T-helper 2 cell treated with Interferon-gamma antibody and Interleukin-4, amounts not matched to agents 100 ng/mL and 5 ng/mL, for 36 hours (primary cell): Measurements from ENCODE around the gene FXYD4. TPM values are rescaled to one million over a fixed set of nuclear protein-coding genes. Genes with fewer than 3 reads are reported as not detected.

Source experiments
- intact Hi-C: fragments of 100-400 bp; cut with micrococcal nuclease; formaldehyde crosslinking; loops from one replicate; pipeline ENCODE4 v1.15.1; 2023
- total RNA-seq: library from RNA; stranded (reverse); gene quantifications from 2 replicates; pipeline ENCODE4 v1.2.3, GENCODE V29; 2022

FXYD4 gene
- total RNA-seq, 1 donor from 2014 or later = 0.30 TPM

DNA sequence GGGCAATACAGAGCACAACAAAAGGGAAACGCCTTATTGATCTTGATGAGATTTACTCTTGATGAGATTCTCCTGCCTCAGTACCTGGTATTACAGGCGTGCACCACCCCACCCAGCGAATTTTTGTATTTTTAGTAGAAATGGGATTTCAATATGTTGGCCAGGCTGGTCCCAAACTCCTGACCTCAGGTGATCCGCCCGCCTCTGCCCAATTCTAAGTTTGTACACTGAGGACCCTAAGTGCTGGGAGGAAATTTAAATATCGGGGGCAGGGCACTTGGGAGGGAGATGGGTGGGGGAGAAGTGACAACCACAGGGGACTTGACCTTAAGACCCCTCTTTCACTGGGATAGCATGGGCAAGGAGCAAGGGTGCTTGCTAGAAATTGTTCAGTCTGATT lies 23.4 kb downstream of the FXYD4 start:
- intact Hi-C loops = loop anchor here (5.0 kb wide), 1 partner anchor 103 kb away; no protein-coding TSS in a partner anchor

DNA sequence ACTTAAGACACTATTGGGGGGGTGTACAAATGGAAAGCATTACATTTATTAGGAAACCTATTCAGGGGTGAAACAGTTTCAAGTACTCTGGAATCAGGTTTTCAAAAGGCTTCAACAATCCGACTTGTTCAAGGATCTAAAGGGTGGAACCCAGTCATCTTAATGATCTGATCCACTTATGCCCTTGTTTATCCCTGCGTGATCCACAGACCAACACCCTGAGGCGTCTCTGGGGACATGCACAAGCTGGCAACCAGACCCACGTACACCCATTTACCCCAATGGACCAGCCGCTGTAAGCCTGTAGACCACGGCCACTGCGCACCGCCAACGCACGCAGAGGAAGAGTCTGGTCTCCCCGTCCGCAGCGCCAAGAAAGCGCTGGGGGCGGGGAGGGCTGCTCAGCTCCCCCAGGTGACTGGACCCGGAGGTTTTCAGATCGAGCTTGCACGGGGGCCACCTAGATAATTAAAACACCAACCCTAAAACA lies 24.2 kb downstream of the FXYD4 start:
- intact Hi-C loops = loop anchor here (2.0 to 5.0 kb wide), 4 partner anchors 41 to 257 kb away; partner anchors contain the start of genes CSGALNACT2 and ZNF487

DNA sequence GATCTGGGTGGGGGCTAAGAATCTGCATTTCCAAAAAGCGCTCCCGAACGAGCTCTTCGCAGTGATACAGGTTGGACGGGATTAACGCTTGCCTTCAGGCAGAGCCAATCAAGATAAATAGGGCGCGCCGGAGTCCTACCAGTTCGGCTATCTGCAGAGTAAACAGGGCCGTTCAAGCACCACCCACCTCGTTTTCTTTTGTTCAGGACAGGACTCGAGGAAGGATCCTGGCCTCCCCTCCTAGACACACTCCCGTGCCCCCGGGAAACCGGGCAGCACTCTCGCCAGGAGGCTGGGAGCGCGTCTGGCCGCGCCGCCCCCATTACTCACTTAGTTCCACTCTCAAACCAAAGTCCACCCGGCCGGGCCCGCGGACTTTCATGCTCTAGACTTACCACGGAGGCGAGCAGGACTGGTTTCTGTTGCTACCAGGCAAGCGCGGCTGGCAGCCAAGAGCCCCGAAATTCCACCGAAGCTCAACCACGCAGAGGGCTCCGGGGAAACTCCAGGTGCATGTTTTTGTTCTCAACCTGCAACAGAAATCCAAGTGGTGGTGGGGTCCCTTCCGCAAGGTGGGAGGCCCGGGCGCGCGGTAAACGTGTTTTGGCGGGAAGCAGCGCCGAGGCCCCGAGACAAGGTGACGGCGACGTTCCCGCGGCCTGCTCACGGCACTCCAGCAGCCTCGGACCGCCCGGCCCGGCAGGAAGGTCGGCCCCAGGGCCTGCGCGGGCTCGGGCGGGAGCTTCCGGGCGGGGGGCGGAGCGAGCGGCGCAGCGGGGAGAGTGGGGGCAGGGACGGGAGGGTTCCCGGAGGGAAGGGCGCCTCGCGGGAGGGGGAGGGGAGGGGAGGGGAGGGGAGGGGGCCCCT lies 24.9 kb downstream of the FXYD4 start:
- intact Hi-C loops = loop anchor here (2.0 to 5.0 kb wide), 4 partner anchors 41 to 257 kb away; partner anchors contain the start of genes CSGALNACT2 and ZNF487

DNA sequence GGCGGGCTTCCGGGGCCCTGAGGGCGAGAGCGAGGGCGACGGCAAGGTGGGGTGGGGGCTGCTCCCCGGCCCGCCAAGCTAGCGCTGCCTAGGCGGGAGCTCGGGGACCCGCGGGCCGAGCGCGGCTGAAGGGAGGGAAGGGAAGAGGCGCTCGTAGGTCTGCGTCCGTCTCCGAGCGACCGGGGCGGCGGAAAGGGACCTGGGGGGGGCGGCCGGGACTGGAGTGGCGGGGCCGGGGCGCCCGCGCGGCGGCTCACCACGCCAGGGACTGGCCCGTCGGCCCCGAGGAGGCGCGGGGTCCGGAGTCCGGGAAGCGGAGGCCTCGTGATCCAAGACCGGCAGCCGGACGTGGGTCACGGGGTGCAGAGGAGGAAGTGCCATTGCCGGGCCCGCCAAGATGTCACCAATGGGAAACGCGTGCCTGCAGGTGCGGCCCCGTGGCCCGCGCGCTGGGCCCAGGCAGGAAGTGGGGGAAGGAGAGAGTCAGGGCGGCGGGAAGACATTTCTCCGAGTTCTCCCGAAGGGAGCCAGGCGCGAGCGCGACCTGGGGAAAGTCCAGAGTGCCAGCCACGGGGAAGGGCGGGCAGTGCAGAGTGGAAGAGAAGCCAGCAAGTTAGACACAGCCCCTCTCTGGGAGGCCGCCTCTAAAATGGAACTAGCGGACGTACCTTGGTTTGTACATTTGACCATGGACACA lies 25.6 kb downstream of the FXYD4 start:
- intact Hi-C loops = loop anchor here (1.0 to 5.0 kb wide), 7 partner anchors 9 to 258 kb away; partner anchors contain the start of genes CSGALNACT2 and ZNF487

DNA sequence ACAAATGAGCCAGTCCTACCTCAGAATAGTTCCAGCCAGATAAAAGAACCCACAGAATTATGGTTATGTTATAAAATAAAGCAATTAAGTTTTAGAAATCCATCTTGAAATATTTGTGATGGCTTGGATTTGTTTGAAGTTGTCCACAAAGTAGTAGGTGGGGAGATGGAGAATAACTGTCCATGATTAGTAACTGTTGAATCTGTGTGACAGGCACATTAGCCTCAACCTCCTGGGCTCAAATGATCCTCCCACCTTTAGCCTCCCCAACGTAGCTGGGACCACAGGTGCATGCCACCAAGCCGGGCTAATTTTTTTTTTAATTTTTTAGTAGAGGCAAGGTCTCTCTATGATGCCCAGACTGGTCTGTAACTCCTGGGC lies 27.5 kb downstream of the FXYD4 start:
- intact Hi-C loops = loop anchor here (5.0 kb wide), 1 partner anchor 107 kb away; no protein-coding TSS in a partner anchor

DNA sequence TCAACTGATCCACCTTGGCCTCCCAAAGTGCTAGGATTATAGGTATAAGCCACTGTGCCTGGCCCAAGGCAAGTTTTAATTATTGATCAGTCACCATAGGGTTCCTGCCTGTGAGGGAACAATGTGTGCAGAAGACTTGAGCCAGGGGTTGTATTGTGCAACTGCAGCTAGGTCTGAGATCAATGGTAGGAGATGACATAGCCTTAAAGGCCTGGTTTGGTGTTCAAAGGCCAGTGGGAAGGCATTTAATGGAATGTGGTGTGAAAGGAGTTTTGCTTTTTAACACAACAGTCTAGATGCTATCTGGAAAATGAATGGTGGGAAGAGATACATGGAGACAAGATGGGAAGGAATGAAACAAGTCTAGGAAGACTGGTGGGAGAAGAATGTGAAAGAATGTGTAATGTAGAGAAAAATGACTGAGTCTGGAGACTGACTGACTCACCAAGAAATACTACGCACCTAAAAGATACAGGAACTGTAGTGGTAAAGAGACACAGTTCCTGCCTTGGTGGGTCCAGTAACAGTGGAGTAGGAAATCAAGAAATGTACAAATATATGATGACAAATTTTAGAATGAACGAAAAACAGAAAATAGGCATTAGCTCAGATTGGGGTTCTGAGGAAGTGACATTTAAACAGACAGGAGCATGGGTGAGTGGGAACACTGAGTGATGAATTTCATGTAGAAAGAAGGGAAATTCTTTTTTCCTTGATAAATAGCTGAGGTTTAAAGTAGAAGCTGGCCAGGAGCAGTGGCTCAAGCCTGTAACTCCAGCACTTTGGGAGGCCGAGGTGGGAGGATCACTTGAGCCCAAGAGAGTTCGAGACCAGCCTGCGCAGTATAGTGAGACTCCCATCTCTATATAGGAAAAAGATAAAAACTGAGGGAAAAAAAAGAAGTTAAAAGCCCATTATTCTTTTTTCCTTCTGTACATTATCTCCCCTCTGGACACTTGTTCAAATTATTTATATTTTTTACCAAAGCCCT lies 28.2 kb downstream of the FXYD4 start:
- intact Hi-C loops = loop anchor here (5.0 kb wide), 1 partner anchor 107 kb away; no protein-coding TSS in a partner anchor

DNA sequence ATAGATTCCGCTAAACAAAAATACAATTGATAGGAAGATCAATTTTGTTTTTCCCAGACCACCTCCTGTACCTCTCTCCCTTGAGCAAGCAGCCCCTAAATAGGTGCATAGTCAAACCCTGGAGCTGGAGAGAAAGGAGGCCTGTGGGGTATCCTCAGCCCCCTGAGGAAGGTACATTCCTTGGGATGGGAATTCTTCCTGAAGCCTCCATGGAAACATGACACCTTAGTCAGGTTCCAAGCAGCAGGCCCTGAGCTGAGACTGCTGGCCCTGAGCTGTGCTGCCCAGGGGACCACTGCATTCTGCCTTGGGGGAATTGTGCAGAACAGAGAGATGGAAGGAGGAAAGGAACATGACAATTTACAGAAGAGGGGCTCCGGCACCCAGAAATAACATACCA lies 30.2 kb downstream of the FXYD4 start:
- intact Hi-C loops = no loop called here

DNA sequence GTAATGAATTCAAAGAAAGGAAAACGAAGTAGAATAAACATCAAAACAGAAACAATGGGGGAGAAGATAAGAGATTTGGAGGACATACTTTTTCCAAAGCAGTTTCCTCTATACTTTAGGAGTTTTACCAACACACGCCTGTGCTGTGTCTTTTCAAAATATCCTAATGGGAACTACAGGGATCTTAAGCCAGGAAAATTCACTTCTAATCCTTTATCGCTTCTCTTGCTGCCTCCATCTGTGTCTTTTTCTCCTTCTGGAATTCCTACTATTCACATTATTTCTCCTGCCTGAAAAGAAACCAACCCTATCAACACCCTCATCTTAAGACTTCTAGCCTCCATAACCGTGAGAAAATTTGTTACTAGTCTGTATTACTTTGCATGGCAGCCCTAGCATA lies 30.7 kb downstream of the FXYD4 start:
- intact Hi-C loops = no loop called here

DNA sequence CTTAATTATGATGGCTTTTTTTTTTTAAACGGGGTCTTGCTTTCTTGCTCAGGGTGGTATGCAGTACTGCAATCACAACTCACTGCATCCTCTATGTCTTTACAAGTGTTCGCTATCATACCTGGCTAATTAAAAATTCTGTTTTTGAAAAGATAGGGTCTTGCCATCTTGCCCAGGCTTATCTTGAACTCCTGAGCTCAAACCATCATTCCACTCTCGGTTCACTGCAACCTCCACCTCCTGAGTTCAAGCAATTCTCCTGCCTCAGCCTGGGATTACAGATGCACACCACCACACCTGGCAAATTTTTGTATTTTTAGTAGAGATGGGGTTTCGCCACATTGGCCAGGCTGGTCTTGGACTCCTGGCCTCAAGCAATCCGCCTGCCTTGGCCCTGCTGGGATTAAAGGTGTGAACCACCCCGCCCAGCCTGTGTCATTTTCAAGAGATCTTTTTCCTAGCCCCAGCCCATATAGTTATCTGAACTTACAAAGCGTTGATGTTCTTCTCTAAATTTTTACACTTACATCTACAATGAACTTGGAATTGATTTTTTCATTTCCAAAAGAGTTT lies 31.5 kb downstream of the FXYD4 start:
- intact Hi-C loops = no loop called here

DNA sequence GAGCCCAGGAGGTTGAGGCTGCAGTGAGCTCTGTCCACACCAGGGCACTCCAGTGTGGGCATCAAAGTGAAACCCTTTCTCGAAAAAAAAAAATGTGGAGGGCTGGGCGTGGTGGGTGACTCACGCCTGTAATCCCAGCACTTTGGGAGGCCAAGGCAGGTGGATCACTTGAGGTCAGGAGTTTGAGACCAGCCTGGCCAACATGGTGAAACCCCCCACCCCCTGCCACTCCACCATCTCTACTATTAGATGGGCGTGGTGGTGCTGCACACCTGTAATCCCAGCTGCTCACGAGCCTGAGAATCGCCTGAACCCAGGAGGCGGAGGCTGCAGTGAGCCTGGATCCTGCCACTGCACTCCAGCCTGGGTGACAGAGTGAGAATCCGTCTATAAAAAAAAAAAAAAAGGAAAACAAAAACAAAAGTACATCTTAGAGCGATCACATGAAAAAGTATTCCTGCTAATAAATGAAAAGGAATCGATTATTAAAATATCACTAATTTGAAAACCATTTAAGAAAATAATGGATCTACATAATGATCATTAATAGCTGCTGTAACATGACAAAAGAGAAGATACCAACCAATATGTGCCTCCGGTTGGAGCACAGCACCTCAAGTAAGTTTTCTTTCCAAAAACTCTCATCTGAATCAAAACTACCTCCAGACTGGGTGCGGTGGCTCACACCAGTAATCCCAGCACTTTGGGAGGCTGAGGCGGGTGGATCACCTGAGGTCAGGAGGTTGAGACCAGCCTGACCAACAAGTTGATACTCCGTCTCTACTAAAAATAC lies 32.7 kb downstream of the FXYD4 start:
- intact Hi-C loops = no loop called here

DNA sequence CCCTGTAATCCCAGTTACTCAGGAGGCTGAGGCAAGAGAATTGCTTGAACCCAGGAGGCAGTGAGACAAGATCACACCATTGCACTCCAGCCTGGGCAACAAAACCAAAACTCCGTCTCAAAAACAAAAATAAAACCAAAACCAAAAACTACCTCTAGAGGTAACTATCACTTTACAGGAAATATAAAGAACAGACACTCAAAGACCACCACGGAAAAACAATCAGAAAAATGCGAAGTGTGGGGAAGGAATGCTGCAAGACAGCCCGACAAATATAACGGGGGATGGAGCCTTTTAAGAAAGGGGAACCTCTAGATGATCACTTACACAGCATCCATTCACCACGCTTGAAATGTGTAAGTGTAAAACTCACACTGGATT lies 33.3 kb downstream of the FXYD4 start:
- intact Hi-C loops = no loop called here

DNA sequence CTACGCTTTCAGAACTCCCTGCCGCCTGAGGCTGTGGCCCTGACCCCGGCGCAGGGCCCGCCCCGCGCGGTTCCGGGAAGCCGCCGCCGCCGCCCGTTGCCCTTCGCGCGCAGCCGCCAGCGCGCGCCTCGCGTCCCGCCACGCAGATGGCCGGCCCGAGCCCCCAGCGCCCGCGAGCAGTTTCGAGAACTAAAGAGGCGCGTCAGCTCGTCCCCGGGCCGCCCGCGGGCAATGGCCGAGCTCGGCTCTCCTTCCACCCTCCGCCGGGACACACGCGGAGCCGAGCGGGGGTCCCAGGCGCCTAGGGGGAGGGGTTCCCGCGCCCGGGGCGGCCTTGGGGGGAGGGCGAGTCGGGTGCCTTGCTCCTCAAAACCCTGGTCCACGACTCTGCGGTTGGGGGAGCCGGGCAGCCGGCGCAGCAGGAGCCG lies 35.7 kb downstream of the FXYD4 start:
- intact Hi-C loops = no loop called here

DNA sequence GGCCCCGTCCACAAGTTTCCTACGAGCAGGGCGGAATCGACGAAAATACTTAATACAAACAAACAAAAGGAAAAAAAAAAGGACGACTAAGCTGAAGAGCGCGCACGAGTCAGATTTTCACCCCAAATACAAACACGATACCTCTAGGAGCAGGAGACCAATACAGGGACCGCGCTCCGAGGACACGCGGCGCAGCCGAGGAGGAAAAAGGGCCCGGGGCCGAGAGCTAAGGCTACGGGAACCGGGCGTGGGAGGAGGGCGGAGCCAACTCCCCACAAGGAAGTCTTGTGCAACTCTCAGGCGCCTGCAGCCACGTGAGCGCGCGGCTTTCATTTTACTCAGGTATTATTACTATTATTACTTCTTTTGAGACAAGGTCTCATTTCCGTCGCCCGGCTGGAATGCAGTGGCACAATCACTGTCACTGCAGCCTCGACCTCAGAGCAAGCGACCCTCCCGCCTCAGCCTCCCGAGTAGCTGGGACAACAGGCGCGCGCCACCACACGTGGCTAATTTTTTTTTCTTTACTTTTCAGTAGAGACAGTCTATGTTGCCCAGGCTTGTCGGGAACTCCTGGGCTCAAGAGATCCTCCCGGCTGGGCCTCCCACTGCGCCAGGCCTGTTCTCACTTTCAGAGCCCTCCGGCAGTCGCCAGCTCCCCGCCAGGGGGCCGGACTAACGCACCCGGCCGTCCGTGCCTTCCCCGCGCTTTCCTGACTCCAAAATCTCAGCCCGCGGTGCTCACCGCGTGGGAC lies 36.3 kb downstream of the FXYD4 start:
- intact Hi-C loops = loop anchor here (2.0 kb wide), 1 partner anchor 769 kb away; the partner anchor contains the start of gene ZNF33B

DNA sequence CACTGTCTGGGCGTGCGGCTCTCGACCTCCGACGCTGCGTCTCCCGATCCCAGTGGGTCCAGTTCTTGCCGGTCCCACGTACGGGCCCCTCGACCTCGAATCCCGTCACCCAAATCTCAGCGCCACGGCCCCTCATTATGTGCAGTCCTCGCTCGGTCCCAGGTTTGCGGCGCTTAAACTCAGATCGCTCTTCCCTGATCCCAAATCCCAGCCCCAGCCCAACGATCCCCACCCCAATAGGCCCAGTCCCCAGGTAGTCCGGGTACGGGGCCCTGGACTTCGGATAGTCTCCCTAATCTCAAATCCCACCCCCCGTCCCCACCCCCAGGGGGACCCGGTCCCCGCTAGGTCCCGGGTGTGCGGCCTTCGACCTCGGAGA lies 36.9 kb downstream of the FXYD4 start:
- intact Hi-C loops = loop anchor here (2.0 kb wide), 1 partner anchor 770 kb away; the partner anchor contains the start of gene ZNF33B

DNA sequence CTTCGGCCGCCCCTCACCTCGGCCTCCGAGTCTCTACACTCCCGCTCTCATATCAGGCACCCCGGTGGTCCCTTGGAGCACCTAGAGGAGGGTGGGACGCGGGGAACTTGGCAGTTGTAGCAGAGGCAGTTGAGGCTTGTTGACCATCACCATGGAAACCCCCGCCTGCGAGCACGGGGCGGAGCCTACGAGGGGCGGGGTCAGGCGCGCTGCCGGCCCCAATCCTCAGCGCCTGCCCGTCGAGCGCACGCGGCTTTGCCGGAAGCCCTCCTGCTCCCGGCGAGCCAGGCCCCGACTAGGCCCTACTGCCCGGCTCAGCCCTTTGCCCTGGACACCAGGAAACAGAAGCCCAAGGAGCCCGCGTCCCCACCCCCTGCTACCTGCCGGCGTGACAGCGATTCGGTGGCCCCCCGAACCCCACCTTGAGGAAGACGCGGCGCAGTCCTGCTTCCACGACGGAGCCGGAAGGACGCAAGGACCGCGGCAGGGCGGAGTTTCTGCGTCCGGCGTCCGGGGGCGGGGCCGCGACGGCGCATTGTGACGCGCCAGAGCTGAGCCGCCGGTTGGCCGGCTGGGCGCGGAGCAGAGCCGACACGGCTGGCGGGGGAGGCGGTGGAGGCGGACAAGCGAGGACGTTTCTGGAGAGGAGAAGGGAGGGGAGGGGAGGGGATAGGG lies 37.4 kb downstream of the FXYD4 start, which contains the start of gene HNRNPF:
HNRNPF (minus strand) TSS at position 477 of the 675 bp plus-strand sequence. CDS start 21,302 bp downstream, outside the sequence.
- intact Hi-C loops = loop anchor here (1.0 to 2.0 kb wide), 5 partner anchors 11 to 770 kb away; partner anchors contain the start of genes CSGALNACT2 and ZNF33B

DNA sequence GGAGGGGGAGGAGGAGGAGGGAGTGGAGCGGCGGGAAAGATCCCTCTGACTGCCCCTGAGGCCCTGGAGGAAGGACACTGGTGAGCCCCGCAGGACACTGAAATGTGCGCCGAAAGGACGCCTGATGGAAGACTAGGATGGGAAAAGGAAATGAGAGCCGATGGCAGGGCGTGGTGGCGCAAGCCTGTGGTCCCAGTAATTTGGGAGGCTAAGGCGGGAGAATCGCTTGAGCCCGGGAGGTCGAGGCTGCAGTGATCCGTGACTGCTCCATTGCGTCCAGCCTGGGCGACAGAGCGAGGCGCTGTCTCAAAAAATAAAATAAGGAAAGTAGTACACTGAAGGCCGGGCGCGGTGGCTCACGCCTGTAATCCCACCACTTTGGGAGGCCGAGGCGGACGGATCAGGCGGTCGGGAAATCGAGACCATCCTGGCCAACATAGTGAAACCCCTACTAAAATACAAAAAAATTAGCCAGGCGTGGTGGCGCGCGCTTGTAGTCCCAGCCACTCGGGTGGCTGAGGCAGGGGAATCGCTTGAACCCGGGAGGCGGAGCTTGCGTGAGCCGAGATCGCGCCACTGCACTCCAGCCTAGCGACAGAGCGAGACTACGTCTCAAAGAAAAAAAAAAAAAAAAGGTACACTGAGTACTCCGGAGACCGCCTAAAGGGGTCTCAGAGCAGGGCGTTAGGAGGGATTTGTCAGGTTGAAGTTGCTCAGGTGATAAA lies 38.1 kb downstream of the FXYD4 start:
- intact Hi-C loops = loop anchor here (1.0 to 2.0 kb wide), 5 partner anchors 11 to 771 kb away; partner anchors contain the start of genes CSGALNACT2 and ZNF33B

DNA sequence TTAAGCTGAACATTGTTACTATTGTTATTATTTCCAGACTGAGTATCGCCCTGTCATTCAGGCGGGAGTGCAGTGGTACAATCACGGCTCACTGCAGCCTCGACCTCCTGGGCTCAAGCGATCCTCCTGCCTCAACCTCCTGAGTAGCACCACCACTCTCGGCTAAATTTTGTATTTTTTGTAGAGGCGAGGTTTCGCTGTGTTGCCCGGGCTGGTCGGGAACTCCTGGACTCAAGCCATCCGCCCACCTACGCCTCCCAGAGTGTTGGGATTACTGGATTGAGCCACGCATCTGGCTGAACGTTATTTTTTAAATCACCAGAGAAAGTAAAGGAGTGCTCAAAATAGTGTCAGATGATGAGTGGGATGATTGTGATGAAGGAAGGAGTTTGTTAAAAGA lies 38.9 kb downstream of the FXYD4 start:
- intact Hi-C loops = no loop called here
